ES-I3 (cell line): ENCODE data around the gene MN1.

ENCODE experiments used
- H3K36me3 ChIP-seq: 2 replicates; pipeline ENCODE4 v1.6.1; 2013; ENCODE audit warnings: mild to moderate bottlenecking, low read length, control low read depth, moderate library complexity; ENCODE audit not compliant: insufficient read depth
- H3K4me1 ChIP-seq: 2 replicates; pipeline ENCODE4 v1.6.1; 2013; ENCODE audit warnings: mild to moderate bottlenecking, control low read depth, low read length; ENCODE audit not compliant: insufficient read depth
- H3K9ac ChIP-seq: 2 replicates; pipeline ENCODE4 v1.6.1; 2013; ENCODE audit warnings: low read depth, mild to moderate bottlenecking, low read length, moderate library complexity
- H3K9me3 ChIP-seq: 2 replicates; pipeline ENCODE4 v1.6.1; 2013; ENCODE audit warnings: mild to moderate bottlenecking, low read length, moderate library complexity; ENCODE audit not compliant: control insufficient read depth, insufficient read depth

Gene MN1

GRCh38 chr22:27799015-27799826 is 2.3 kb downstream of the MN1 start:
- H3K36me3 ChIP-seq, result no peaks in the 10 kb centered on the region
- peak overlapping the region; percentile 81; the same call in 1 of the 2 replicates for H3K9ac ChIP-seq
- H3K9me3 ChIP-seq, result no peaks in the 10 kb centered on the region; the same call in 1 of the 2 replicates
- peaks cover 28% of the 10 kb centered on the region for H3K4me1 ChIP-seq

GRCh38 chr22:27798511-27799014 is 3.0 kb downstream of the MN1 start:
- Histone ChIP-seq H3K4me1 (peaks cover 33% of the 10 kb centered on the region), H3K9me3 (no peaks in the 10 kb centered on the region; the same call in 1 of the 2 replicates), H3K36me3 (no peaks in the 10 kb centered on the region), H3K9ac (peak overlapping the region; percentile 36; the same call in 1 of the 2 replicates)

DNA sequence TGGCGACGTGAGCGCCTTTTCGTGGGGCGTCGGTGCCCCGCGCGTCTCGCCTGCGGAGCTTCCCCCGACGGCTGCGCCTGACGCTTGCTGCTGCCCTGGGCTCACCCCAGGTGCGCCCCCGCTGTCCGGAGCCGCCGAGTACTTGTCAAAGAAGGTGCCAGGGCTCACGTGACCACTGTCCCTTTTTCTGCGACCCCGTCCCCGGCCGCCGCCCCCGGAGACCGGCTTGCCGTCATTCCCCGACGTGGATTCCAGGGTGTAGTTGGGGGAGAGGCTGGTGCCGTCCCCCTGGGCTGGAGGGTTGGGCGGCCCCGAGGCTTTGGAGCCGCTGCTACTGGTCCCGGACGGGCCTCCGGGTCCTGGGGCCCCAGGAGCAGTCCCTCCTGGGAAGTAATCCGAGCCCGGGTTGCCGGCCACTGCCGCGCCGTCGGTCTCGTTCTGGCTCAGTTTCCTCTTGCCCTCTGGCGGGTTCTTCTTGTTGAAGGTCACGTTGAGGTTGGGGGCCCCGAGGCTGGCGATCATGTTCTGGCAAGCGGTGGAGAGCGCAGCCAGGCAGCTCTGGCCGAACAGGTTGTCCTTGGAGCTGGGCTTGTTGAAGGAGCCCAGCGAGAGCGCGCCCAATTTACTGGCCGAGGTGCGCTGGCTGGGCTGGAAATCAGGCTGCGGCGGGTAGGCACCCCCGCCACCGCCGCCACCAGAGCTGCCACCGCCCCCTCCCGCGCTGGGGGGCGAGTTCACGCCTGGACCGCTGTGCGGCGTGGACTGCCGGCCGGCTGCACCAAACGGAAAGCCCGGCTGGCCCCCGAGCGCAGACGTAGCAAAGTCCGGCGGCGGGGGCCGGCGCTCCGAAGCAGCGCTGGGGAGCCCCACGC is 3.8 kb downstream of the MN1 start:
- H3K4me1 ChIP-seq, result peaks cover 32% of the 10 kb centered on the region
- no peaks in the 10 kb centered on the region; the same call in 1 of the 2 replicates for H3K9me3 ChIP-seq
- no peaks in the 10 kb centered on the region; the same call in 1 of the 2 replicates for H3K36me3 ChIP-seq
- peak overlapping the region; percentile 36; the same call in 1 of the 2 replicates for H3K9ac ChIP-seq

GRCh38 chr22:27796829-27797519 is 4.6 kb downstream of the MN1 start:
- Histone ChIP-seq H3K4me1 (peaks cover 34% of the 10 kb centered on the region), H3K9ac (peak overlapping the region; percentile 36; the same call in 1 of the 2 replicates), H3K36me3 (no peaks in the 10 kb centered on the region; the same call in 1 of the 2 replicates), H3K9me3 (no peaks in the 10 kb centered on the region; the same call in 1 of the 2 replicates)

- Histone ChIP-seq H3K4me1 (peaks cover 45% of the 10 kb centered on the region), H3K9ac (peak overlapping the region; percentile 34; the same call in 1 of the 2 replicates), H3K9me3 (no peaks in the 10 kb centered on the region; the same call in 1 of the 2 replicates), H3K36me3 (no peaks in the 10 kb centered on the region; the same call in 1 of the 2 replicates)
Measured at GRCh38 chr22:27795696-27796517, 5.6 kb downstream of the MN1 start.

DNA sequence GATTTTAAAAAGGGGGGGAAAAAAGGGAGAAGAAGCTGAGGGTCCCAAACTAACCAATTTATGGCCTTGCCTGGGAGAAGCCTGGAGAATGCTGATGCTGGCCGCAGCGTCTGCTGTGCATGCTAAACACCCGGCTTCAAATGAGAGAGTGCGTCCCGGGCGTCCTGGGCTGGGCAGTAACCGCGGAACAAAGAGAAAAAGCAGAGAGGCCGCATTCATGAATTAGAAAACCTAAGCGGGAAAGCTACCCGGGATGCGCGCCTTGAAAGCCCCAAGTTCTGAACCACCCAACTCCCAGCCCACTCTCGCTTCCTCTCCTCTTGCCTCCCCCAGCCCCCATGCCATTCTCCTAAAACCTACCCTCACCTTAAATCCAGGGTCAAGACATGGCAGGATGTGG is 6.5 kb downstream of the MN1 start:
- Histone ChIP-seq H3K36me3 (no peaks in the 10 kb centered on the region; the same call in 1 of the 2 replicates), H3K9me3 (no peaks in the 10 kb centered on the region; the same call in 1 of the 2 replicates), H3K9ac (peak overlapping the region; percentile 37; the same call in 1 of the 2 replicates), H3K4me1 (peaks cover 49% of the 10 kb centered on the region)

- Histone ChIP-seq H3K9me3 (no peaks in the 10 kb centered on the region), H3K4me1 (peaks cover 49% of the 10 kb centered on the region), H3K36me3 (no peaks in the 10 kb centered on the region; the same call in 1 of the 2 replicates), H3K9ac (no peak overlapping the region)
Measured at GRCh38 chr22:27794226-27794625, 7.3 kb downstream of the MN1 start.

DNA sequence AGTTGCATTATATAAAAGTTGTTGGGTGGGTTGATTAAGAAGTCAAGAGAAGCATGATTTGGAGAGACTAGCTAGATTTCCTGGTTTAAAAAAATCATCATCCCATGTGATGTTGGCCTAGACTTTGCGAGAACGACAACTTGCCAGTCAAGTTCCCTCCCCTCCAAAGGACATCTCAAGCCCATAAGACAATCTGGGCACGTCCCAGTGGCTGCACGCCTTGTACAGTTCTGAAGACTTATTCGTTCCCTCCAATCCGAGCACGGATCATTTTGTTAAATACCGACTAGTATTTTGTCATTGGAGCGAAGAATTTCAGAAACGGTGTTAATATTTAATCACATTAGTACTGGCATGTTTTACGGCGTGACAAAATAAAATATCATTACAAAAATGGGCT is 8.0 kb downstream of the MN1 start:
- Histone ChIP-seq H3K36me3 (no peaks in the 10 kb centered on the region; the same call in 1 of the 2 replicates), H3K9ac (no peak overlapping the region), H3K9me3 (no peaks in the 10 kb centered on the region), H3K4me1 (peaks cover 49% of the 10 kb centered on the region)

GRCh38 chr22:27792452-27793161 is 8.9 kb downstream of the MN1 start:
- Histone ChIP-seq H3K36me3 (no peaks in the 10 kb centered on the region; the same call in 1 of the 2 replicates), H3K9me3 (no peaks in the 10 kb centered on the region), H3K9ac (no peak overlapping the region), H3K4me1 (peaks cover 49% of the 10 kb centered on the region)

GRCh38 chr22:27791859-27792241 is 9.7 kb downstream of the MN1 start:
- H3K4me1 ChIP-seq, result peaks cover 53% of the 10 kb centered on the region
- no peaks in the 10 kb centered on the region for H3K9me3 ChIP-seq
- H3K9ac ChIP-seq, result no peak overlapping the region
- H3K36me3 ChIP-seq, result no peaks in the 10 kb centered on the region; the same call in 1 of the 2 replicates

DNA sequence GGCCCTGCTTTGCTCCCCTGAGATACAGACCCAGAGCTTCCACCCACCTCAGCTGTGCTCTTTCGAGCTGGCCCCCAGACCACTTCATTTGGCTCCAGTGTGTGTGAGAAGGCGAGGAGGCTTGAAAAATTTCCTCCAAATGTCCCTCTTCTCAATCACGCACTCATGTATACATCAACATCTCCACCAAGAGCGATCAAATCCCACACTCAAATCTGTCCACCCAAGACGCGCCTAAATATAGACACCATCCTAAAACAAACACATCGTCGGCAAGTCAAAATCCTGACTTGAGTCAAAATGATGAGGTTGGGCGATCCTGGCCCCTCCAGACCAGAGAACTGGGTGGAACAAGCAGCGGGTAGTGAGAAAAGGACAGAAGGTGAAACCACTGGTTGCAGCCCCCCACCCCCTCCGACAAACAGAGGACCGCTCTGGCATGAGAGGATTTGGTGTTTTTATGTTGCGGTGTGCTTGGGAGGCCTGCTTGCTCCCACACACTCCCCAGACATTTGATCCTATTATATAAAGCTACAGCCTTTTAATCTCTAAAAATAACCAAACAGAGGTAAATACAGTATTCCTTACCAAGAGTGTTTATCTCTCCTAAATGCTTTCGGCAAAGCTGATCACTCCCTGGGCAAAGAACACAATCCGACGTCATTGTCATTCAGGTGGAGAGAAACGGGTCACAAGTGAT is 10.2 kb downstream of the MN1 start:
- Histone ChIP-seq H3K9ac (no peak overlapping the region), H3K36me3 (no peaks in the 10 kb centered on the region; the same call in 1 of the 2 replicates), H3K4me1 (peaks cover 53% of the 10 kb centered on the region), H3K9me3 (no peaks in the 10 kb centered on the region)
